Kidney epithelial cell (primary cell): ENCODE results near the gene DSE. TPM values are rescaled to one million over a fixed set of nuclear protein-coding genes. Genes with fewer than 3 reads are reported as not detected.

ENCODE experiments used
- DNase-seq: peaks from one replicate; pipeline ENCODE4 v3.0.0-alpha.2; 2010; ENCODE audit warnings: low read depth
- H3K27me3 ChIP-seq: 2 replicates; pipeline ENCODE4 v1.6.0; 2011; ENCODE audit warnings: low read length; ENCODE audit not compliant: control insufficient read depth, insufficient read depth
- H3K36me3 ChIP-seq: 2 replicates; pipeline ENCODE4 v1.5.1; 2011; ENCODE audit warnings: low read length; ENCODE audit not compliant: control insufficient read depth, insufficient read depth
- H3K4me3 ChIP-seq: 2 replicates; pipeline ENCODE4 v1.5.1; 2011; ENCODE audit warnings: low read depth, mild to moderate bottlenecking, control low read depth, low read length
- CTCF ChIP-seq: IDR thresholded peaks from 2 replicates; pipeline ENCODE4 v1.5.1; 2011; ENCODE audit warnings: mild to moderate bottlenecking, moderate library complexity, low read length, control low read depth, inconsistent platforms; ENCODE audit not compliant: insufficient read depth, poor library complexity, severe bottlenecking
- total RNA-seq: library from RNA; depleted of rRNA; stranded (reverse); fragments of >200 nt; gene quantifications from 2 replicates; pipeline ENCODE4 v1.2.3, GENCODE V29; 2015

DSE gene
- total RNA-seq, 1 donor from 2014 or later, result 48.8 TPM

- TF ChIP-seq CTCF, result no peak
- no peak for DNase-seq
- H3K36me3 ChIP-seq, result no peaks in the 10 kb centered on the region
- H3K27me3 ChIP-seq, result no peaks in the 10 kb centered on the region
- H3K4me3 ChIP-seq, result no peak overlapping the region
Measured at GRCh38 chr6:116398316-116399010, 27.7 kb downstream of the DSE start.

- Histone ChIP-seq H3K27me3 (no peaks in the 10 kb centered on the region), H3K36me3 (no peaks in the 10 kb centered on the region), H3K4me3 (no peak overlapping the region)
- no peak for DNase-seq
- no peak for TF ChIP-seq CTCF
Measured at GRCh38 chr6:116399287-116399686, 28.5 kb downstream of the DSE start.

GRCh38 chr6:116400328-116400727 is 29.6 kb downstream of the DSE start:
- no peaks in the 10 kb centered on the region for H3K36me3 ChIP-seq
- no peak for DNase-seq
- H3K27me3 ChIP-seq, result no peaks in the 10 kb centered on the region
- no peak for TF ChIP-seq CTCF
- no peak overlapping the region for H3K4me3 ChIP-seq

- DNase-seq, result no peak
- TF ChIP-seq CTCF, result no peak
- H3K27me3 ChIP-seq, result no peaks in the 10 kb centered on the region
- no peaks in the 10 kb centered on the region for H3K36me3 ChIP-seq
- no peak overlapping the region for H3K4me3 ChIP-seq
Measured at GRCh38 chr6:116402108-116402937, 31.6 kb downstream of the DSE start.

GRCh38 chr6:116403205-116403604 is 32.5 kb downstream of the DSE start:
- H3K36me3 ChIP-seq, result no peaks in the 10 kb centered on the region
- TF ChIP-seq CTCF, result no peak
- DNase-seq, result no peak

More at GRCh38 chr6:116403205-116403604, 32.5 kb downstream of the DSE start:
- no peaks in the 10 kb centered on the region for H3K27me3 ChIP-seq
- no peak overlapping the region for H3K4me3 ChIP-seq
